NCI-H82 treated with DMSO at 0.1 percent for 48 hours (cell line): ENCODE data around the gene ARHGAP4.
A peak's percentile ranks its signal among the peaks of the same experiment; 100 is the strongest.

Experiments used
- DNase-seq: peaks from one replicate; lab custom pipeline; 2025; ENCODE audit not compliant: unreplicated experiment; lab: John Stamatoyannopoulos, UW

ARHGAP4 gene

GRCh38 chrX:153925739-153926551 lies at the start of gene ARHGAP4:
Gene ARHGAP4, minus strand, starts transcription at chrX:153926264. Its CDS starts 62 bp downstream, at chrX:153926202.
- no peak for DNase-seq

GRCh38 chrX:153974726-153975286 lies 48.7 kb upstream of the ARHGAP4 start:
- DNase-seq: no peak

GRCh38 chrX:153974003-153974725 lies 48.1 kb upstream of the ARHGAP4 start:
- no peak for DNase-seq

GRCh38 chrX:153973127-153974002 lies 47.3 kb upstream of the ARHGAP4 start:
- DNase-seq: no peak

GRCh38 chrX:153972368-153973126 lies 46.5 kb upstream of the ARHGAP4 start, which contains the start of gene TMEM187:
Gene TMEM187, plus strand, starts transcription at chrX:153972754. Its CDS starts 9,309 bp downstream, at chrX:153982063.
- DNase-seq: peak; percentile 64

GRCh38 chrX:153971450-153972367 lies 45.6 kb upstream of the ARHGAP4 start, which contains the start of gene HCFC1:
Gene HCFC1, minus strand, starts transcription at chrX:153971818. Its CDS starts 978 bp downstream, at chrX:153970840.
- peak; percentile 71 for DNase-seq

- peak; percentile 29 for DNase-seq
Measured at GRCh38 chrX:153971124-153971449, 45.0 kb upstream of the ARHGAP4 start.

- peak; percentile 60 for DNase-seq
Measured at GRCh38 chrX:153970357-153971123, 44.5 kb upstream of the ARHGAP4 start.

GRCh38 chrX:153969904-153970356 lies 43.9 kb upstream of the ARHGAP4 start:
- no peak for DNase-seq

- DNase-seq: no peak
Measured at GRCh38 chrX:153969125-153969903, 43.2 kb upstream of the ARHGAP4 start.

- DNase-seq: no peak
Measured at GRCh38 chrX:153968754-153969124, 42.7 kb upstream of the ARHGAP4 start.

GRCh38 chrX:153968255-153968654 lies 42.2 kb upstream of the ARHGAP4 start:
- no peak for DNase-seq

GRCh38 chrX:153967536-153968224 lies 41.6 kb upstream of the ARHGAP4 start:
- DNase-seq: no peak

GRCh38 chrX:153966841-153967535 lies 40.9 kb upstream of the ARHGAP4 start:
- no peak for DNase-seq

GRCh38 chrX:153966283-153966688 lies 40.2 kb upstream of the ARHGAP4 start:
- no peak for DNase-seq

- no peak for DNase-seq
Measured at GRCh38 chrX:153965406-153965805, 39.3 kb upstream of the ARHGAP4 start.
